GM19025 (cell line): ENCODE measurements around the gene NEU1.
"Not testable (repeated sequence)": the region's sequence is repeated elsewhere in the genome, so short reads cannot be mapped to it uniquely, and the experiment has no call there.

Source experiments
- ATAC-seq: cut with Tn5 transposase; IDR thresholded peaks from one replicate; pipeline ENCODE4 v1.9.1; 2021; ENCODE audit warnings: mild to moderate bottlenecking, low read depth, moderate library complexity; ENCODE audit not compliant: unreplicated experiment

The NEU1 gene

DNA sequence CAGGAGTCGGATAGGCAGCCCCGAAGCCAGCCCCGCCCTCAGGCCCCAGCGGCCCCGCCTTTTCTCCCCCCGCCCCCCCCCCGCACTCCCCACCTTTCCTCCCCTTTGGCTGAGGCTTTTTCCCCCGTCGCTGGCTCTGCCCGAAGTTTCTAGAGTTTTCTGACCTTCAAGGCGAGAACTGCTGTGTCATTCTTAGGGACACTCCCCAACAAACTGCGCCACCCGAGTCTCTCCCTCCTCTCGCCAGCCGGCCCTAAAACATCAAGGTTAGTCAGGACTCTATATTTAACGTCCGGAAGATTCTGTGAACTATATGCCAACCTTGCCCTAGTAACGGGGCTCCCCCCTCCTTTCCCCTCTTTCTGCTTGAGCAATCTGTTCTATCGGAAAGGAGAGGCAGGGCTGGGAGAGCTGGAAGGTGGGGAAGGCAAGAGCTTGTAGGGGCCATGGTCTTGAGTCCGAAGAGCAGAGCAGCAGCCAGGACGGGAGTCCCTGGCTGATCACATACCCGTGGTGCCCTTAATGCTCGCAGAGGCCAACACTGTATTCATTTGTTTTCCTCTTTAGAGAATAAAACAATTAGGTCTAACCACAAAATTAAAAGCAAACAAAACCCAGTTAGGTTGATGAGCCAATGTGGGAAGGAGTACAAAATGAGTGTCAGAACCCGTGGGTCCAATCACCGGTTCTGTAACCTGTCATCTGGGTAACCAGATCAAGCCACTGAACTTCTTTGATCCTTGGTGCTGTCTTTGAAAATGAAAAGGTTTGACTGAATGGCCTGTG lies 40.4 kb downstream of the NEU1 start:
- no peak for ATAC-seq

DNA sequence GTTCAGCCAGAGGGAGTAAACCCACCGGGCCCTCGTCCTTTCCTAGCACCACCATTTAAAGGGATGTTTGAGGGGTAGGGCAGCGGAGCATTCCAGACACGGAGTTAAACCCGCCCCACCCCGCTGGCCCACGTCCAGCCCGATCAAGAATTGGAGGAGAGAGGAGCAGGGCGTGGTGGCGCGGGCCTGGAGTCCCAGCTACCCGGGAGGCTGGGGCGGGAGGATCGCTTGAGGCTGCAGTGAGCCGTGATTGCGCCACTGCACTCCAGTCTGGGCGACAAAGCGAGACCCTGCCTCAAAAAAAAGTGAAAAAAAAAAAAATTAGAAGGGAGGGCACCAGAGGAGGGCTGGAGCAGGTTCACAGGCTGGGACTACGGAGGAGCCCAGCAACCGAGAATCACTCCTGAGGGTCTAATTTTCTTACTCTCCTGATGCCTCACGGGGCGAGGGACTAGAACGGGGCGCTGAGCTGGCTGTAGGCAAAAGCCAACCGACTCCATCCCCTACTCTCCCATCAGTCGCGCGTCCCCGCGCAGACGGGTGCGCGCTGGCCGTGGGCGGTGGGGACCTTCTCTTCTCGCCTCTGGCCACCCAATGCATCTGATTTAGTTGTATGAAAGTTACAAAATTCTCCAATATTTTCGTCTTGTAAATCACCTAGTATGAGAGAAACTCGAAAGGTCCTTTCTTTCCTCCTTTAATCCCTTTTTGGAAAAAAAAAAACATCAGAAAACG lies 41.2 kb downstream of the NEU1 start:
- no peak for ATAC-seq

DNA sequence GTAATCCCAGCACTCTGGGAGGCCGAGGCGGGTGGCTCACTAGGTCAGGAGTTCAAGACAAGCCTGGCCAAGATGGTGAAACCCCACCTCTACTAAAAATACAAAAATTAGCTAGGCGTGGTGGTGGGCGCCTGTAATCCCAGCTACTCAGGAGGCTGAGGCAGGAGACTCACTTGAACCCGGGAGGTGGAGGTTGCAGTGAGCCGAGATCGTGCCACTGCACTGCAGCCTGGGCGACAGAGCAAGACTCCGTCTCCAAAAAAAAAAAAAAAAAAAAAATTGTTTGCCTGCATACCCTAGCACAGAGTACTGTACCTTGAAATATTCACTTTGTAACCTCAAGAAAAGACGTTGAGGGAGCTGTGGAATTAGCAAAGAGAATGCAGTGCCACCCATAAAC lies 42.2 kb downstream of the NEU1 start:
- not testable (repeated sequence) for ATAC-seq

DNA sequence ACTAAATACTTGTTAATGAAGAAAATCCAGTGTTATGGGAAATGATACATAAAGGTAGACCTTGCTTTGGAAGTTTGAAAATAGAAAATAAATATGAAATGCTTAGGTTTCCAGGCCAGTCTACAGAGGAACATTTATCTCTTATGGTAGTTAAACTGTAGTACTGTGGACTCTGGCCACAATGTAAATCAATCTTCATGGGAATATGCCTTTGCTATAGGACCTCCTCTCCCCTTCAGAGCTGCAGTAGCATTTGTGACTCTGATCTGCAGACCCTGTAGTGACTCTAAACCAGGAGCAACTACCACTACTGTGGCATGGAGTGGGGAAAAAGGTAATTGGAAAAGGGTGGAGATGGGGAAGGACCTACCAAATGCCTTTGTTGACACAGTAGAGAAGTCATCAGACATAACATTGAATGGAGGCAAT lies 42.7 kb downstream of the NEU1 start:
- no peak for ATAC-seq

DNA sequence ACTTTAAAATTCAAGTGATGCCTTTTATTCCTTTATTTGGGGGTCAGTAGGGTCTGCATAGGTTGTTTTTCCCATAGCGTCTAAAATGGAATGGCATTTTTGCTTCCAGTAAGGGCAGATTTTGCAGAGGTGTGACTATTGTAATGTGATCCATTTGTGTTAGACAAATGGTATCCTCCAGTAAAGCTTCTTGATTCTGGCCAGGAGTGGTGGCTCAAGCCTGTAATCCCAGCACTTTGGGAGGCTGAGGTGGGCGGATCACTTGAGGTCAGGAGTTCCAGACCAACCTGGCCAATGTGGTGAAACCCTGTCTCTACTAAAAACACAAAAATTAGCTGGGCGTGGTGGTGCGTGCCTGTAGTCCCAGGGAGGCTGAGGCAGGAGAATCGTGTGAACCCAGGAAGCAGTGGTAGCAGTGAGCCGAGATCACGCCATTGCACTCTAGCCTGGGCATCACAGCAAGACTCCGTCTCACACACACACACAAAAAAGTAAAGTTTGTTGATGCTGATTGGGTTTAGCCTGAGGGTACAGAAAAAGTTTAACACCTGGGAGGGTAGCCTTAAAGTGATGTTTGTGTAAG lies 44.6 kb downstream of the NEU1 start:
- not testable (repeated sequence) for ATAC-seq

DNA sequence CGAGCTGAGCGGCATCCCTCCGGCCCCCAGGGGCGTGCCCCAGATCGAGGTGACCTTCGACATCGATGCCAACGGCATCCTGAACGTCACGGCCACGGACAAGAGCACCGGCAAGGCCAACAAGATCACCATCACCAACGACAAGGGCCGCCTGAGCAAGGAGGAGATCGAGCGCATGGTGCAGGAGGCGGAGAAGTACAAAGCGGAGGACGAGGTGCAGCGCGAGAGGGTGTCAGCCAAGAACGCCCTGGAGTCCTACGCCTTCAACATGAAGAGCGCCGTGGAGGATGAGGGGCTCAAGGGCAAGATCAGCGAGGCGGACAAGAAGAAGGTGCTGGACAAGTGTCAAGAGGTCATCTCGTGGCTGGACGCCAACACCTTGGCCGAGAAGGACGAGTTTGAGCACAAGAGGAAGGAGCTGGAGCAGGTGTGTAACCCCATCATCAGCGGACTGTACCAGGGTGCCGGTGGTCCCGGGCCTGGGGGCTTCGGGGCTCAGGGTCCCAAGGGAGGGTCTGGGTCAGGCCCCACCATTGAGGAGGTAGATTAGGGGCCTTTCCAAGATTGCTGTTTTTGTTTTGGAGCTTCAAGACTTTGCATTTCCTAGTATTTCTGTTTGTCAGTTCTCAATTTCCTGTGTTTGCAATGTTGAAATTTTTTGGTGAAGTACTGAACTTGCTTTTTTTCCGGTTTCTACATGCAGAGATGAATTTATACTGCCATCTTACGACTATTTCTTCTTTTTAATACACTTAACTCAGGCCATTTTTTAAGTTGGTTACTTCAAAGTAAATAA lies 45.3 kb downstream of the NEU1 start:
- not testable (repeated sequence) for ATAC-seq

DNA sequence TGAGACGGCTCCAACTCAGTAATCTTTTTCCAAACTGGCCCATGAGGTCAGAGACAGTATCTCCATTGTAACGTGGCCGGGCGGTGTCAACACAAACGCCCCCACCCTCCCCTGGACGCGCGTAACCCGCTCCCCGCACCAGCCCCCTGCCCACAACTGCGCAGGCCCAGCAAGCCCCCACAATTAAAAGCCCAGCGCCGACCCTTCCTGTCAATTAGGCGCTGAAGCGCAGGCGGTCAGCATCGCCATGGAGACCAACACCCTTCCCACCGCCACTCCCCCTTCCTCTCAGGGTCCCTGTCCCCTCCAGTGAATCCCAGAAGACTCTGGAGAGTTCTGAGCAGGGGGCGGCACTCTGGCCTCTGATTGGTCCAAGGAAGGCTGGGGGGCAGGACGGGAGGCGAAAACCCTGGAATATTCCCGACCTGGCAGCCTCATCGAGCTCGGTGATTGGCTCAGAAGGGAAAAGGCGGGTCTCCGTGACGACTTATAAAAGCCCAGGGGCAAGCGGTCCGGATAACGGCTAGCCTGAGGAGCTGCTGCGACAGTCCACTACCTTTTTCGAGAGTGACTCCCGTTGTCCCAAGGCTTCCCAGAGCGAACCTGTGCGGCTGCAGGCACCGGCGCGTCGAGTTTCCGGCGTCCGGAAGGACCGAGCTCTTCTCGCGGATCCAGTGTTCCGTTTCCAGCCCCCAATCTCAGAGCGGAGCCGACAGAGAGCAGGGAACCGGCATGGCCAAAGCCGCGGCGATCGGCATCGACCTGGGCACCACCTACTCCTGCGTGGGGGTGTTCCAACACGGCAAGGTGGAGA lies 47.4 kb downstream of the NEU1 start, which contains the start of the genes HSPA1A and HSPA1L:
TSS of gene HSPA1A (plus strand) at position 519 of the 814 bp plus-strand sequence. CDS start at position 733, 214 bp downstream.
TSS of gene HSPA1L (minus strand) at position 259 of the 814 bp plus-strand sequence. CDS start 3,311 bp downstream, outside the sequence.
- no peak for ATAC-seq

DNA sequence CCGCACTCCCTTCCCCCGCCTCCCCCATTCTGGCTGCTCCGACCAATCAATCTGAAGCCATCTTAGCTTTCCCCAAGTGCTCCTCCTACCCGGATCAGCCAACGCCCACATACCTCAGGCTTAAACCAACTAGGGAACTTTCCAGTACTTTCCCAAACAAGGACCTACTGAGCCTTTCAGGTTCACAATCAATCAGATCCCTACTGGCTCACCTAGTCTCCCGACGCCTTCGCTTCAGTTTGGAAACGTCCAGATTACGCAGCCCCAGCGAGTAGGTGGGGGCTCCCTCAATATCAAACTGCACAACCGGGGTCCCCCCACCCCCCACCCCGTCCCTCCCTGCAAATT lies 48.0 kb downstream of the NEU1 start:
- no peak for ATAC-seq

DNA sequence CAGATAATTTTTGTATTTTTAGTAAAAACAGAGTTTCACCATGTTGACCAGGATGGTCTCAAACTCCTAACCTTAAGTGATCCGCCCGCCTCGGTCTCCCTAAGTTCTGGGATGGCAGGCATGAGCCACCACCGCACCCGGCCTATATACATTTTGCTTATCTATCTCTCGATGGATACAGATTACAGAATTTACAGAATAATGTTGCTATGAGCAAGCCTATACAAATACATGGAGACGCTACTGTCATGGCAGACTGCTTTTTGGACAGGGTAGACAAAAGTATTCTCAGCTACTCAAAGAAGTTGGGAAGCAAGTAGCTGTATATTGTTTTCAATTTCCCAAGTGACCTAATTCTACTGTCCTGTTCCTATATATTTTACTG lies 49.2 kb downstream of the NEU1 start:
- no peak for ATAC-seq

DNA sequence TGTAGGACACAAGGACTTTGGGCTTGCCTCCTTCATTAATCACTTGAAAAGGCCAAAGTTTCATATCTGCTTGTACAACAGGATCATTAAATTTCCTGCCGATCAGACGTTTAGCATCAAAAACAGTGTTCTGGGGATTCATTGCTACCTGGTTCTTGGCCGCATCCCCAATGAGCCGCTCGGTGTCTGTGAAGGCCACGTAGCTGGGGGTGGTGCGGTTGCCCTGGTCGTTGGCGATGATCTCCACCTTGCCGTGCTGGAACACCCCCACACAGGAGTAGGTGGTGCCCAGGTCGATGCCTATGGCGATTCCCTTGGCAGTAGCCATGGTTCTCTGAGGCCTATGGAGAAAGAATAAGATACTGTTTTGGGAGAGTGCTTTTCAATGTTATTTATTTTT lies 51.0 kb downstream of the NEU1 start:
- ATAC-seq = no peak

DNA sequence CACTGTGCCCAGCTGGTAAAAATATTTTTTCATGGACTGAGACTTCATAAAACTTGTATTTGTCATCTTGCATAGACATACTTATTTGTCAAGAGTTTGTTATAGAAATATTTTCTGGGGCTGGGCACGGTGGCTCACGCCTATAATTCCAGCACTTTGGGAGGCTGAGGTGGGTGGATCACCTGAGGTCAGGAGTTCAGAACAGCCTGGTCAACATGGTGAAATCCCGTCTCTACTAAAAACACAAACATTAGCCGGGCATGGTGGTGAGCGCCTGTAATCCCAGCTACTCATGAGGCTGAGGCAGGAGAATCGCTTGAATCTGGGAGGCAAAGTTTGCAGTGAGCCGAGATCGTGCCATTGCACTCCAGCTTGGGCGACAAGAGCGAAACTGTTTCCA lies 54.0 kb downstream of the NEU1 start:
- not testable (repeated sequence) for ATAC-seq
